HG03108 (cell line): ENCODE measurements around the gene MAST3.

Experiments used
- ATAC-seq: cut with Tn5 transposase; IDR thresholded peaks from one replicate; pipeline ENCODE4 v1.9.1; 2021; ENCODE audit warnings: moderate library complexity; ENCODE audit not compliant: unreplicated experiment

MAST3 gene

GRCh38 chr19:18176367-18177310, 79.1 kb downstream of the MAST3 start:
- ATAC-seq, result no peak

- no peak for ATAC-seq
Measured at GRCh38 chr19:18179957-18180356, 82.4 kb downstream of the MAST3 start.

GRCh38 chr19:18183529-18183928, 86.0 kb downstream of the MAST3 start:
- no peak for ATAC-seq

- ATAC-seq, result no peak
Measured at GRCh38 chr19:18185538-18185937, 88.0 kb downstream of the MAST3 start.

- no peak for ATAC-seq
Measured at GRCh38 chr19:18190278-18190677, 92.7 kb downstream of the MAST3 start.

GRCh38 chr19:18191640-18192062, 94.1 kb downstream of the MAST3 start:
- ATAC-seq, result no peak

GRCh38 chr19:18192673-18193387, 95.3 kb downstream of the MAST3 start, which contains the start of gene MPV17L2:
TSS of gene MPV17L2 (plus strand) at chr19:18193218. CDS start at chr19:18193282, 64 bp downstream.
- ATAC-seq, result peak; percentile 81

GRCh38 chr19:18193388-18194180, 96.0 kb downstream of the MAST3 start:
- ATAC-seq, result no peak

- no peak for ATAC-seq
Measured at GRCh38 chr19:18194181-18194530, 96.6 kb downstream of the MAST3 start.

GRCh38 chr19:18194554-18195238, 97.1 kb downstream of the MAST3 start:
- ATAC-seq, result no peak

GRCh38 chr19:18196511-18196845, 98.9 kb downstream of the MAST3 start:
- ATAC-seq, result no peak

GRCh38 chr19:18197306-18197705, 99.7 kb downstream of the MAST3 start:
- ATAC-seq, result no peak

GRCh38 chr19:18197941-18198340, 100.4 kb downstream of the MAST3 start:
- ATAC-seq, result no peak

- no peak for ATAC-seq
Measured at GRCh38 chr19:18198374-18198773, 100.8 kb downstream of the MAST3 start.
